Measurements from ENCODE around the gene GJB3.

- peak in 1 of 2 donors; percentile 35 for TF ChIP-seq POLR2A (IDR thresholded peaks at IDR 0.05)
- peak; percentile 49 to 57 for TF ChIP-seq POLR2AphosphoS5 (IDR thresholded peaks at IDR 0.05; ENCODE audit: insufficient read depth in 1 of 2, low read depth in 1 of 2)
- TF ChIP-seq CTCF (IDR thresholded peaks at IDR 0.05): no peak
Observed at GRCh38 chr1:34781844-34782391, 904 bp downstream of the GJB3 start.

Data from vagina (tissue), 2 donors.